ENCODE results near the gene AP5Z1. TPM values are rescaled to one million over a fixed set of nuclear protein-coding genes. Genes with fewer than 3 reads are reported as not detected.

The AP5Z1 gene
- total and polyA plus RNA-seq, 2 of the 4 experiments (the other 2 are of a cell fraction): 9.7 to 38.7 TPM

DNA sequence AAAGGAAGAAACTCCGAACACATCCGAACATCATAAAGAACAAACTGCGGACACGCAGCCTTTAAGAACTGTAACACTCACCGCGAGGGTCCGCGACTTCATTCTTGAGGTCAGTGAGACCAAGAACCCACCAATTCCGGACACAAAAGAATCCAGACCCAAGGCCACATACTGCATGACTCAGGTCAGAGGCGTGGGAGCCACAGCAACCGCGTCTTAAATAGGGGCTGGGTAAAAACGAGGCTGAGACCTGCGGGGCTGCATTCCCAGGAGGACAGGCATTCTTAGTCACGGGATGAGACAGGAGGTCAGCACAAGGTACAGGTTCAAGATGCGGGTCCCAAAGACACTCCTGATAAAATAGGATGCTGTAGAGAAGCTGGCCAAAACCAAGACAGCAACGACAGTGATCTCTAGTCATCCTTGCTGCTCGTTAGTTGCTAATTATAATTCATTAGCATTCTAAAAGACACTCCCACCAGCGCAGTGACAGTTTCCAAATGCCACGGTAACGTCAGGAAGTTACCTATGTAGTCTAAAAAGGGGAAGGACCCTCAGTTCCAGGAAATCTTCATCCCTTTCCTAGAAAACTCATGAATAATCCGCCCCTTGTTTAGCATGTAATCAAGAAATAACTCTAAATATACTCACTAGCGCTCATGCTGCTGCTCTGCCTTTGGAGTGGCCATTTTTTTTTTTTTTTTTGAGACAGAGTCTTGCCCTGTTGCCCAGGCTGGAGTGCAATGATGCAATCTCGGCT, 19.3 kb downstream of the AP5Z1 start:
- Histone ChIP-seq H2BK20ac (ENCODE audit: low read depth, low read length) (no peak overlapping the region), H3K36me3 (ENCODE audit: control insufficient read depth, insufficient read depth, low read length) (peaks cover 25% of the 10 kb centered on the region; the same call in 1 of the 2 replicates), H4K91ac (ENCODE audit: insufficient read depth, low read depth, low read length) (no peak overlapping the region), H2BK15ac (ENCODE audit: low read depth, low read length) (no peak overlapping the region), H3K4ac (ENCODE audit: low read depth, low read length) (no peak overlapping the region), H4K5ac (ENCODE audit: low read depth, low read length) (no peak overlapping the region), H3K27ac (ENCODE audit: insufficient read depth, low read length) (no peak overlapping the region), H3K4me2 (ENCODE audit: low read depth, low read length) (no peak overlapping the region), H3K79me1 (ENCODE audit: low read depth in 1 of 2, low read length in 2 of 2) (no peaks in the 10 kb centered on the region), H4K20me1 (ENCODE audit: insufficient read depth, low read length) (no peaks in the 10 kb centered on the region), H3K9ac (ENCODE audit: low read depth, low read length) (no peak overlapping the region), H3K9me3 (ENCODE audit: control insufficient read depth, insufficient read depth, low read length) (no peaks in the 10 kb centered on the region), H3K9me1 (ENCODE audit: insufficient read depth, low read length) (0 out of 2 replicates have a peak, but pooled peaks cover 3% of the 10 kb centered on the region), H3K4me1 (ENCODE audit: control insufficient read depth, insufficient read depth, low read length) (no peaks in the 10 kb centered on the region), H3K27me3 (ENCODE audit: control insufficient read depth, insufficient read depth, low read length) (no peaks in the 10 kb centered on the region), H2AK5ac (ENCODE audit: low read depth, low read length) (no peak overlapping the region), H3K56ac (ENCODE audit: extremely low read depth, insufficient read depth, low read length) (no peak overlapping the region), H4K8ac (ENCODE audit: low read depth in 2 of 2, low read length in 2 of 2) (no peak overlapping the region), H3K18ac (ENCODE audit: low read depth, low read length) (no peak overlapping the region), H3K23ac (ENCODE audit: low read depth, low read length) (no peak overlapping the region), H3K14ac (replicated peaks; ENCODE audit: low read depth, low read length) (no peak overlapping the region), H2AFZ (replicated peaks; ENCODE audit: low read length, poor library complexity) (no peak overlapping the region), H3K4me3 (ENCODE audit: insufficient read depth, low read depth, low read length) (no peak overlapping the region), H2BK5ac (ENCODE audit: low read depth, low read length, poor library complexity, severe bottlenecking) (no peak overlapping the region), H2BK120ac (ENCODE audit: low read depth, low read length) (no peak overlapping the region), H2AK9ac (replicated peaks; ENCODE audit: low read depth, low read length, poor library complexity) (no peak overlapping the region)
- TF ChIP-seq RAD21 (IDR thresholded peaks at IDR 0.05; ENCODE audit: low read length) (no peak), CEBPB (IDR thresholded peaks at IDR 0.05; ENCODE audit: low read depth, low read length) (no peak)
- ChIA-PET CTCF (no interaction called here), POLR2A (ENCODE audit: unreplicated experiment) (no interaction called here)
- no peak for DNase-seq
- intact Hi-C loops (cut with micrococcal nuclease): loop anchor here (5.0 kb wide), 1 partner anchor 398 kb away; the partner anchor contains the start of gene WIPI2
- in situ Hi-C loops (cut with MboI; ENCODE audit: low sequenced_read_pairs): loop anchor here (5.0 kb wide), 1 partner anchor 293 kb away; no protein-coding TSS in a partner anchor
- BruUV-seq (replicated peaks): no TSS peak
- dilution Hi-C loops (cut with HindIII; ENCODE audit: low sequenced_read_pairs, unreplicated experiment): no loop called here
- 92% methylated on average over 7 of the region's 24 CpGs; no CpG with 5 or more reads in 1 of the 2 experiments for WGBS, 2 experiments (ENCODE audit: extremely low coverage in 2 of 2, insufficient read length in 1 of 2)
- no peak for ATAC-seq (ENCODE audit: low read depth)
